ENCODE results near the gene BDKRB2. TPM values are rescaled to one million over a fixed set of nuclear protein-coding genes. Genes with fewer than 3 reads are reported as not detected.

The BDKRB2 gene
- polyA plus RNA-seq, 6 donors from 2014 or later, result not detected

DNA sequence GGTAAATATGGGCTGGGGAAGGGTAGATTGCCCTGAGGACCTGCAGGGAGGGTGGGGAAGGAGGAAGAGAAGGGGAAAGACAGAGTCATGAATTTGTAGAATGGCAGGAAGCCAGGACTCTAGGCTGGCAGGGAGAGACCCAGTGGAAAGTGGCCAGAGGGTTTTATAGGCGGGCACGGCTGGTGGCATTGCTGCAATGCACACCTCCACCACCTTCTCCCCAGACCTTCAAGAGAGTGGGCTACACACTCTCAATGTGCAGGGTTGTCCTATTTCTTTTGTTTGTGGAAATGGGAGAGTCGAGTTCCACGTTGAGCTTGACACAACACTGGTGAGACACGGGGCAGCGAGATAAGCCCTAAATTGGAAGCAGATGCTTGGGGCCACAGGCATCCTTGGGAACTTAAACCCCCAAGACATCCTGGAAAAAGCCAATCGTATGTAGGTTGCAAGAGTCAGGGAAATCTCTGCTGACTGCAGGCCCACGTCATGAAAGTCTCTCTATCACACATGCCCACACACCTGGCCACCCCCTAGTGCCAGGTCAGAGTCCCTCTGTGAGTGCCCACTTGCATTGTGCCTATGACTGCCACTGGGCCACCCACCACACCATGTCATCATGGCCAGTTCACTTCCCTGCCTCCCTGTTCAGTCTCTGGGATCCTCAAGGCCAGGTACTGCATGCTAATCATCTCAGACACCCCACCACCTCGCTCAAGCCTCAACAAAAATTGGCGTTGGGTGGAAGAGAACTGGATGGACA, 38.0 kb upstream of the BDKRB2 start:
- H3K27me3 Mint-ChIP-seq, result peaks cover 16 to 30% (median 18%) of the 10 kb centered on the region in 3 donors
- DNase-seq, result no peak

DNA sequence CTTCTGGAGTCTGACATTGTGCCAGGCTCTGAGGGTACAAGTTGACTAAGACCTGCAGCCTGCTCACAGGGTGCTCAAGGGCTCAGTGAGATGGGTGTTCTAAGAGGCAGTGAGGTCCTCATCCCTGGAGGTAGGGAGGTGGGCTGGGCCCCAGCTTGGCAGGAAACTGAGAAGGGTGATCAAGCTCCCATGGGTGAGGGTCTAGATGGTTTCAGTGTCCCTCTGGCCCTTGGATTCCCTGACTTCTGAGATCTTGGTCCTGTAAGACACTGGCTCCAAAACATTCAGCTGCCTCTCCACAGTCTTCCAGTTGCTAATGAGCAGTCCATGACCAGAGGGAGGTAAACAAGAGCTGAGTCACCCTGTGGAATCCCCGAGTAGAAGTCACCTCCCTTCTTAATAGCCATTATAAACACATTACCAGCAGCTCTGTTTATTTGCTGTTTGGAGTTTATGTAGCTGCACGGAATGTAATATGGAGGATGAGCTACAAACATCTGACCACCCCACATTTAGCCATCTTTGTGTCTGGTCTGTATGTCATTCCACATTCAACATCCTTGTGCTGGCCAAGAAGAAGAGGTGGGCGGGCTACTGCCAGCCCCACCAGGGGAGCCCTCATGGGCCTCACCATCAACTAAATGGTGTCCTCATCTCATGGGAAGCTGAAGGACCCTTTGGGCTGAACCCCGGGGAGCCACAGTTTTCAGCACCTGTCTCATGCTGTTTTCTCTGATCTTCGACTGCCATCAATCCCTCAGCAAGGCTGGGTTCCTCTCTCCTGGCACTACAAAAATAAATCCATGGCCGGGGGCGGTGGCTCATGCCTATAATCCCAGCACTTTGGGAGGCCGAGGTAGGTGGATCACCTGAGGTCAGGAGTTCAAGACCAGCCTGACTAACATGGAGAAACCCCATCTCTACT, 37.2 kb upstream of the BDKRB2 start:
- Mint-ChIP-seq H3K27ac (no peak overlapping the region), H3K4me3 (no peak overlapping the region), H3K27me3 (peaks cover 16 to 25% (median 18%) of the 10 kb centered on the region in 3 donors), H3K4me1 (no peaks in the 10 kb centered on the region), H3K36me3 (peaks cover 0 to 6% of the 10 kb centered on the region in 2 donors), H3K9me3 (peaks cover 0 to 3% (median 0%) of the 10 kb centered on the region in 7 donors)
- ATAC-seq (ENCODE audit: low read depth in 2 of 2), result no peak
- DNase-seq, result no peak

More for the DNA sequence above, 38.0 kb upstream of the BDKRB2 start:
- Mint-ChIP-seq H3K27ac (peak overlapping the region in 1 of 6 donors; percentile 66), H3K4me3 (no peak overlapping the region), H3K9me3 (peaks cover 0 to 3% (median 0%) of the 10 kb centered on the region in 7 donors), H3K4me1 (no peaks in the 10 kb centered on the region), H3K36me3 (peaks cover 0 to 6% of the 10 kb centered on the region in 2 donors)
- no peak for ATAC-seq (ENCODE audit: low read depth in 2 of 2)

DNA sequence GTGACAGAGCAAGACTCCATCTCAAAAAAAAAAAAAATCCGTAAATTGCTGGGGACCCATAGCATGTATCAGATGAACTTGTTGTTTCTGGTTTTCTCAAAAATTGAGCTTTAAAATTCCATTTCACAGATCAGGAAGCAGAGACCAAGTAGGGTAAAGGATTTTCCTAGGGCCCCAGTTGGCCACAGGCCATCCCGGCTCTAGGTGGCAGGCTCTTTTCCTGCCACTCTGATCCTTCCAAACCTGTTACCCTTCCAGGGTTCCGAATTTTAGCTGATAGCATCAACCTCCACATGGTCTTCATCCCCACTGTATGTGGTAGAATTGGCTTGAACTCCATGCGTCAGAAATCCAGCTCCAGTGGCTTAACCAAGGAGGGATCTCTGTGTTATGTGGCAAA, 36.1 kb upstream of the BDKRB2 start:
- ATAC-seq (ENCODE audit: low read depth in 2 of 2) (no peak), DNase-seq (no peak)
- no peak overlapping the region for H3K4me3 Mint-ChIP-seq
- H3K9me3 Mint-ChIP-seq, result peaks cover 0 to 3% (median 0%) of the 10 kb centered on the region in 7 donors
- H3K27ac Mint-ChIP-seq, result no peak overlapping the region
- peaks cover 21 to 29% (median 23%) of the 10 kb centered on the region in 3 donors for H3K27me3 Mint-ChIP-seq
- H3K36me3 Mint-ChIP-seq, result peaks cover 0 to 6% of the 10 kb centered on the region in 2 donors
- H3K4me1 Mint-ChIP-seq, result no peaks in the 10 kb centered on the region

DNA sequence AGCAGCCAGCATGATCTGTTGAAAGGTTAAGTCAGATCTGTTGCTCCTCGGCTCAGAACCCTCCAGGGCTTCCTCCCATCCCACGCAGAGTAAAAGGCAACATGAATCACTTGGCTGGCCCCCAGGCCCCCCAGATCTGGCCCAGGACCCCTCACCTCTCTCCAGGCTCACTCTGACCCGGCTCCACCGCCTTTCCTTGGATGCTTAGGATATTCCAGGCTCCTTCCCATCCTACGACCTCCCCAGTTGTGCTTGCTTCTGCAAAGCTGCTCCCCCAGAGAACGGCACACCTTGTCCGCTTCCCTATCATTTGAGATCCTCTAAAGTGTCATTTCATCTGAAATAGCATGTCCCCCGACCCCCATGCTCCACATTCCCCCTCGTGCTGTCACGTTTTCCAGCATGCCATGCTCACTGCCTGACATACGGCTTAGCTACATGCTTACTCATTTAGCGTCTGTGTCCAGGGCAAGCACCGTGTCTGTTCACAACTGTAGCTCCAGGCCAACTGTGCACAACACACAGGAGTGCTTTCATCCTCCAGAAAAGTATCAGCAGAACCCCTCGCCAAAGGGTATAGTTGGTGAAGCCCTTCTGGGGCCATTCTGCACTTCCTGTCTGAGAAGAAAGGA, 33.6 kb upstream of the BDKRB2 start:
- no peak for DNase-seq
- Mint-ChIP-seq H3K36me3 (peaks cover 0 to 6% of the 10 kb centered on the region in 2 donors), H3K4me1 (peaks cover under 1 to 7% (median 5%) of the 10 kb centered on the region in 3 donors), H3K9me3 (peaks cover 0 to 9% (median 0%) of the 10 kb centered on the region in 7 donors), H3K27me3 (peaks cover 23 to 46% (median 42%) of the 10 kb centered on the region in 3 donors), H3K27ac (peak overlapping the region in 1 of 6 donors; percentile 4), H3K4me3 (no peak overlapping the region)
- ATAC-seq (ENCODE audit: low read depth in 2 of 2), result no peak

DNA sequence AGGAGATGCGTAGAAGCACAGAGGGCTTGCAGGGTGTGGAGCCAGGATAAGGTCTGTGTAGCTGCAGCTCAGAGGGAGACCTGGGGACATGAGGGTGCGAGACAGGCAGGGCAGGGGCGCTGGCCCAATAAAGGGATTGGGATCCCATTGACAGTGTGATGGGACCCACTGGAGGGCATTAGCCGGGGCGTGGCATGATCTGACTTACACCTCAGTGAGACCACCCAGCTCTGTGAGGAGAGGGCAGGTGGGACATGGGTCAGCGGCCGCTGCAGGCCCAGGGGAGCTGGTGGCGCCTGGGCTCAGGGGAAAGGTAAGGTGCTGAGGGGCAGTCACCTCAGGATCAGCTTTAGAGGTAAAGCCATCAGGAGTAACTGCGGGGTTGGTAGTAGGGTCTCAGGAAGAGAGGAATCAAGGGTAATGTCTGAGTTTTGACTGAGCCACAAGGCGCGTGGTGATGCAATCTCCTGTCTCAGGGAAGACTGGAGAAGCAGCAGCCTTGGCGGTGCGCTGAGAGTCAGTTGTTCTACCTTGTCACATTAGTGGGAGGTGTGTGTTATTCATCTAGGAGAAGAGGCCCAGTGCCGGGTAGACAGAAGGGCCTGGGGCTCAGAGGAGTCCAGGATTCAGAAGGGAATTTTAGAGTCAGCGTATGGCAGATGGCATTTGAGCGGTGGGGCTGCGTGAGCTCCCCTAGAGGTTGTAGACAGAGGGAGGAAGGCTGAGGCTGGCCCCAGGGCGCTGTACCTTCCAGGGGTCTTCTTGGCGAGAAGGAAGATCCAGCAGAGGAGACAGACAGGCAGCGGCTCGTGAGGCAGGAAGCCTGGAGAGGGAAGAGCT, 30.8 kb upstream of the BDKRB2 start:
- DNase-seq (no peak), ATAC-seq (ENCODE audit: low read depth in 2 of 2) (no peak)
- H3K27ac Mint-ChIP-seq, result peak overlapping the region in 1 of 6 donors; percentile 41
- peaks cover 0 to 6% of the 10 kb centered on the region in 2 donors for H3K36me3 Mint-ChIP-seq
- peaks cover 0 to 9% (median 0%) of the 10 kb centered on the region in 7 donors for H3K9me3 Mint-ChIP-seq
- H3K27me3 Mint-ChIP-seq, result peaks cover 23 to 47% (median 44%) of the 10 kb centered on the region in 3 donors
- peaks cover 5 to 14% (median 7%) of the 10 kb centered on the region in 3 donors for H3K4me1 Mint-ChIP-seq
- no peak overlapping the region for H3K4me3 Mint-ChIP-seq

DNA sequence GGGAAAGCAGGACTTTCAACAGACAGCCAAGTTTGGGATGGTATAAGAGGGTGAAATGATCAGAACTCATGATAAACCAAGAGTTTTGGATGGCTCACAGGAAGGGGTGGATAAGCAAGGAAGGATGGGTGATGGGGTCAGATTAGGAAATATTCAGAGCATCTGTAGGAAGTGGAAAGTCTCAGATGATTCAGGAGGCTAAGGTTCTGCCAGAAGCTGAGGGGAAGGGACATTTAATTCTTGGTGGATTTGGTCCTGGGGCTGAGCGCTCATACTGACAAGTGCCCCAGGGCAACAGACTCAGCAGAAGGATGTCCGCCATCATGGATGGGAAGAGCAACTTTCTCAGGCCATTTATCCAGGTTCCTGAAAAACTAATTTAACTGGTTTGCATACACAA, 28.4 kb upstream of the BDKRB2 start:
- peaks cover 5 to 14% (median 7%) of the 10 kb centered on the region in 3 donors for H3K4me1 Mint-ChIP-seq
- peak overlapping the region in 3 of 6 donors; percentile 2 to 83 (median 71) for H3K27ac Mint-ChIP-seq
- DNase-seq (no peak), ATAC-seq (ENCODE audit: low read depth in 2 of 2) (no peak)
- no peaks in the 10 kb centered on the region for H3K36me3 Mint-ChIP-seq
- H3K4me3 Mint-ChIP-seq, result no peak overlapping the region
- peaks cover 0 to 6% (median 2%) of the 10 kb centered on the region in 7 donors for H3K9me3 Mint-ChIP-seq
- peaks cover 20 to 41% (median 41%) of the 10 kb centered on the region in 3 donors for H3K27me3 Mint-ChIP-seq

DNA sequence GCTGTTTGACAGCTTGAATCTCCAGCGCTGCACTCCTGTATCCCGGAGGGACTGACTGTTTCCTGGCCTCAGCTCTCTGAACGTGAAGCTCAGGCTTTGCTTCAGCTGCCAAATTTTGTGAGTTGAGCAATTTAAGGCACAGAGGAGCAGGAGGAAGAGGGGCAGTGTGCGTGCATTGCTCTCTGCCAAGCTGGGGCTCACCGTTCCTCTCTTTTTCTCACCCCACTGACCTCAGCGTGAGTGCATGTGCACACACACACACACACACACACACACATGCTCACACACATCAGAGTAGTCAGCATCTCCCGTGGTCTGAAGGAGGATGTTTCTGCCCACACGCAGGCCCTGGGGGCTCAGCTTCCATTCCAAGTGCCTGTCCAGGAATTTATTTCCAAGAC, 27.8 kb upstream of the BDKRB2 start:
- peak overlapping the region in 1 of 6 donors; percentile 84 for H3K27ac Mint-ChIP-seq
- H3K4me3 Mint-ChIP-seq, result no peak overlapping the region
- DNase-seq (no peak), ATAC-seq (ENCODE audit: low read depth in 2 of 2) (no peak)
- peaks cover 24 to 46% (median 40%) of the 10 kb centered on the region in 3 donors for H3K27me3 Mint-ChIP-seq
- H3K36me3 Mint-ChIP-seq, result no peaks in the 10 kb centered on the region
- H3K9me3 Mint-ChIP-seq, result peaks cover 0 to 6% (median 2%) of the 10 kb centered on the region in 7 donors
- H3K4me1 Mint-ChIP-seq, result peaks cover 5 to 14% (median 7%) of the 10 kb centered on the region in 3 donors

DNA sequence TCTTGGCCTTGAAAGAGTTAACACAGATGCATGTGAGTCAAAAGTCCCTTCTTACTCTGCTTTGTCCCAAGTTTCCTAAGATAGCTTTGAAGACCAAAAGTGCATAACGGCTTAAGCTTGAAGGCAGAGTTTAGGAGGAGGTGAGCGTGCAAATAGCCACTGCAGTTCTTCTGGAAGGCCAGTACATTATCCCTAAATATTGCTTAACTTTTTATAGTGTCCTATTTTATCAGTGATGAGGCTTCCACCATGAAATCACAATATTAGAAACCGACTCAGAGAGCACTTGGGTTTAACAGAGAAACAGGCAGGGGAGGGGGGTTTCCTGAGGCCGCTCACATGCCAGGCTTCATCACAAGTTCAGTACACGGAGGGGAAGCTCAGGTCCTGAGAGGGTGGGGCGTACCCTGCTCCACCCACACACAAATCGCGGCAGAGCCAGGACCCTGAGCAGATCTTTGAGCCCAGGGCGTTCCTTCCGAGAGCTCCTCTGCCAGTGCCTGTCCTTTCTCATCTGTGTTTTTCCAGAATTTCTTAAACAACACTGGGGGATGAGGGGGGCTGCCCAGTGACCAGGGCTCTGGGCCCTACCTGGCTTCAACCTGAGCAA, 26.8 kb upstream of the BDKRB2 start:
- H3K9me3 Mint-ChIP-seq, result peaks cover 0 to 6% (median 2%) of the 10 kb centered on the region in 7 donors
- peaks cover 28 to 56% (median 46%) of the 10 kb centered on the region in 3 donors for H3K27me3 Mint-ChIP-seq
- peaks cover 5 to 14% (median 7%) of the 10 kb centered on the region in 3 donors for H3K4me1 Mint-ChIP-seq
- peak; percentile 44 for DNase-seq
- no peaks in the 10 kb centered on the region for H3K36me3 Mint-ChIP-seq
- H3K4me3 Mint-ChIP-seq, result peak overlapping the region in 1 of 8 donors; percentile 31
- peak overlapping the region in 4 of 6 donors; percentile 9 to 91 (median 52) for H3K27ac Mint-ChIP-seq
- ATAC-seq (ENCODE audit: low read depth in 2 of 2), result peak; percentile 90 to 93

DNA sequence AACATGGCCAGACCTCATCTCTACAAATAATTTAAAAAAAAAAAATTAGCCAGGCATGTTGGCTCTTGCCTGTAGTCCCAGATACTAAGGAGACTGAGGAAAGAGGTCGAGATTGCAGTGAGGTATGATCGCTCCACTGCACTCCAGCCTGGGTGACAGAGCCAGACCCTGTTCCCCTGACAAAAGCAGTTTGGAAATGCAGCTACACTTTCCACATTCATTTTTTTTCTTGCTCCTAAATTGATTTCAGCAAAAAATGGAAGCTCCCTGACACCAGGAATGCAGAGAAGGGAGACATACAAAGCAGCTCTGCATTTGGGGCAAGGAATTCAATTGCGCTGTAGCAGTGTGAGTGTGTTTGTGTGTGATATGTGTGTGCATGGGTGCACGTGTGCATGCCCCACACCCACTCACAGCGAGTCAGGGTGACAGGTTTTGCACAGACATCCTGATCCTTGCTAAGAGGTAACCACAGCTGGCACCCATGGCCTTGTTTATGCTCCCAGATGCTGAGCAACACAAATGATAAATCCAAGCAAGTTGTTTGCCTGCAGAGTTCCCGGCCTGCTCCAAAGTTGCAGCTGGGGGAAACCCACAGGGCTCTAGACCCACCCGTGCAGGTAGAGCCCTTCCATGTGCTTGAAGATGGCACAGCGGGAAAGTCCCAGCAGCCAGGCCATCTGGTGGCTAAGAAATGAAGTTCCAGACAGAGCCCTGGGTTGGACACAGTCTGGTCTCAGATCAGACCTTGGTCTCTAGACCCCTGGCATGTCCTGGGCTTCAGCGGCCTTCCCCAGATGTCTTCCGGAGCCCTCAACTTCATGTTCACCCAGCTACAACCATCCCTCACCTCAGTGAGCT, 25.9 kb upstream of the BDKRB2 start:
- Mint-ChIP-seq H3K4me3 (no peak overlapping the region), H3K36me3 (no peaks in the 10 kb centered on the region), H3K4me1 (peaks cover 5 to 14% (median 7%) of the 10 kb centered on the region in 3 donors), H3K9me3 (peaks cover 0 to 6% (median 2%) of the 10 kb centered on the region in 7 donors), H3K27ac (peak overlapping the region in 3 of 6 donors; percentile 28 to 84 (median 34)), H3K27me3 (peaks cover 21 to 50% (median 47%) of the 10 kb centered on the region in 3 donors)
- no peak for DNase-seq
- peak in 1 of 2 donors; percentile 33 for ATAC-seq (ENCODE audit: low read depth in 2 of 2)

DNA sequence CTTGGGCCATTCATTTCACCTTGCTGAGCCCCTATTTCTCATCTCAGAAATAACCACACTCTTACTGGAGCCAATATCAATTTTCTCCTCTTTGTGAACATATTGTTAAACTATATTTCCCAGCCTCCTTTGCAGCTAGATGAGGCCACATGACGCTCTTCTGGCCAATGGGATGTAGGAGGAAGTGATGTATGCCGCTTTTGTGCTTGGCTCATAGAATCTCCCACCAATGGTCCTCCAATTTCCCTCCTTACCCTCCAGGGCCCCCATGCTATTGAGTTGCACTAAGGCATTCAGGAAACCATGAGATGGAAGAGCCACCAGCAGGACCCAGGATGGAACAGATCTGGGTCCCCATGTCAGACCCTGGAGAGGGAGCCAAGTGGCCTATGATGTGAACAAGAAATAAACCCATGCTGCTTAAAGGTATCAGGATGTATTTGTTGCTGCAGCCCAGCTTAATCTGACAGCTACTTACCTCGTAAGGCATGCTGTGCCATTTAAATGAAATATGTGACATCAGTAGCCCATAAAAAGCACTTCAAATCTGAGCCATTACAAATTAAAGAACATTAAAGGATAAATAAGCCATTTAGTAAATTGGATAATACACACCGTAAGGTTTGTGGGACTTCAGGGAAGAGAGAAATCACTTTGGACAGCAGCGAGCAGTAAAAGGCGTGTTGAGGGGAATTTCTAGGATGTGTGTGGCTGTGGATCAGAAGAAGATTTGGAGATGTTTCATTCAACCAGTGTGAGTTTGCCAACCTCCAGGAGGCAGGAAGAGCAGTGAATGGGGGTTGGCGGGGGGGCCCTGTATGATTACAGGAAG, 24.4 kb upstream of the BDKRB2 start:
- H3K4me3 Mint-ChIP-seq, result no peak overlapping the region
- H3K27me3 Mint-ChIP-seq, result peaks cover 13 to 44% (median 41%) of the 10 kb centered on the region in 3 donors
- peaks cover 0 to 14% (median 3%) of the 10 kb centered on the region in 3 donors for H3K4me1 Mint-ChIP-seq
- DNase-seq, result no peak
- no peaks in the 10 kb centered on the region for H3K36me3 Mint-ChIP-seq
- no peak for ATAC-seq (ENCODE audit: low read depth in 2 of 2)
- H3K27ac Mint-ChIP-seq, result peak overlapping the region in 1 of 6 donors; percentile 15
- peaks cover 0 to 6% (median 0%) of the 10 kb centered on the region in 7 donors for H3K9me3 Mint-ChIP-seq

Measured in naive B cell (primary cell).